T-helper 2 cell (primary cell): Measurements from ENCODE around the gene SRBD1.
A peak's percentile ranks its signal among the peaks of the same experiment; 100 is the strongest.

ENCODE experiments used
- DNase-seq, 5 experiments: peaks; one replicate each; pipeline versions ENCODE4 v3.0.0 to v3.0.0-alpha.2; 2012 to 2022

The SRBD1 gene

DNA sequence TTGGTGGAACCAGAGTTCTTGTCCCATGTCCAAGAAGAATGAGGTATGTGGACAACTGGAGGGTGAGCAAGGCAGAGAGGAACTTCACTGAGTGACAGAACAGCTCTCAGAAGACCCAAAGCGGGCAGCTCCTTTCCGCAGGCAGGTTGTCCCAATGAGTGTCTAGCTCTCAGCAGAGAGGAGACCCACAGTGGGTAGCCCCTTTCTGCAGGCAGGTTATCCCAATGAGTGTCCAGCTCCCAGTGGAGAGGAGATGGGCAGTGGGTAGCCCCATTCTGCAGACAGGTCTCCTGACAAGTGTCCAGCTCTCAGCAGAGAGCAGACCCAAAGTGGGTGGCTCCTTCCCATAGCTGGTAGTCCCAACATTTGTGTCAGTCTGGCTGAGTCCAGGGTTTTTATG is 69.6 kb downstream of the SRBD1 start:
- DNase-seq, result peak in 1 of 5 experiments; percentile 2

DNA sequence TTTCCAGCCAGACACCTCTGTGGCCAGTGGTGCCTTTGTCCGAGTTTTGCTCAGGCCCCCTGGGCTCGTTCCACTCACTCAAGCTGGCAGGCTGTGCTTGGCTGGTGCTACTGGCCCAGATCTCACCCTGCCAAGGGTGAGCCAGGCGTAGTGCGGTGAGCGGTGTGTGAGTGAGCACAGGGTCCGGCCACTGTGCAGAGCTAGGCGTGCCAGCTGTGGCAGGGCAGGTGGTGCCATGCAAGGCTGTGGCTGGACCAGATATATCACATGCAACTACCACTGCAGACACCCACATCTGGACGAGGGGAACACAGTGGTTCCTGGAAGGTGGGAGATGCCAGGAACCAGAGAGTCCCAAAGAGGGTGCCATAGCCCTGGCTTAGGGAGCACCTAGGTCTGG is 70.1 kb downstream of the SRBD1 start:
- DNase-seq, result no peak

DNA sequence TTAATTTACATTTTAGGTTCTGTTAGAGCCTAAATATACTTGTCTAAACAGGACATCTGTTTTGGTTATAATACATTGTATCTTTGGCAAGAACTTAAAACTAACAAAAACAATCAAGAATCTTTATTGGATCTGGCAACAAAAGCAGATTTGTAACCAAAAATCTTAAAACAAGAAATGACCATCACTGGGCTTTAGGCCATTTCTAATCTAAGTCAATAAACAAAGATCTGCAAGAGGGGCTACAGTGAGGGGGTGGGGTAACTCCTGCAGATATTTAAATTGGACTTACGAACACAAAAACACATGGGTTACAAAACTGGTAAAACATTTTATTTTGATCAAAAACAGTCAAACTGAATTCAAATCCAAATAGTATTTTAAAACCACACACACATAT is 77.3 kb downstream of the SRBD1 start:
- no peak for DNase-seq

DNA sequence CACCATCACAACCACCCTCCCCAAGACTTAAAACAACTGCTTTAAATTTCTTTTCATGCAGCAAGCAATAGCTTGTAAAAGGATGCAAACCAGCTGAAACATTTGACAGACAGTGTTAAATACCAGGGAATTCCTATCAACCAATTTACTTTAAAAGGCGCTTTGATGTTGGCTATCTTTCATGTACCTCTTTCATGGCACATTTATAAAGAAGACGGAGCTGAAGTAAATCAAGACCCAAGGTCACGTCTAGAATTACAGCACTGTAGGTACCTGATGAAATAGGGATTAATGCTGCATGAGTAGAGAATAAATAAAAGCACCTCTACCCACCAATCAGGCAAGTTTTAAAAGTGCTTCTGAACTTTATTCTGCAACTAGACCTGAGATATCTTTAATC is 78.9 kb downstream of the SRBD1 start:
- DNase-seq, result no peak

DNA sequence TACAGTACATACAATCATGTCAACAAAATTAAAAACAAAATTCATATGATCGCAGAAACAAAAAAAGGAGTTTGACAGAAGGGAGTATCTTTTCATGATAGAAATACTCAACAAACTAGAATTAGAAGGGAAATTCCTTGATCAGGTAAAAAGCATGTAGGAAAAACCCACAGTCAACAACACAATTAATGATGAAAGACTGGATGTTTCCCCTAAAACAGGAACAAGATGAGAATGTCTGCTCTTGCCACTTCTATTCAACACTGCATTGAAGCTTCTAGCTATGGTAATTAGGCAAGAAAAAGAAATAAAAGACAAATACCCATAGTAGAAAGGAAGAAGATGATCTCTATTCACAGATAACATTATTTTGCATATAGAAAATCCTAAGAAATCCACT is 87.1 kb downstream of the SRBD1 start:
- DNase-seq, result no peak

DNA sequence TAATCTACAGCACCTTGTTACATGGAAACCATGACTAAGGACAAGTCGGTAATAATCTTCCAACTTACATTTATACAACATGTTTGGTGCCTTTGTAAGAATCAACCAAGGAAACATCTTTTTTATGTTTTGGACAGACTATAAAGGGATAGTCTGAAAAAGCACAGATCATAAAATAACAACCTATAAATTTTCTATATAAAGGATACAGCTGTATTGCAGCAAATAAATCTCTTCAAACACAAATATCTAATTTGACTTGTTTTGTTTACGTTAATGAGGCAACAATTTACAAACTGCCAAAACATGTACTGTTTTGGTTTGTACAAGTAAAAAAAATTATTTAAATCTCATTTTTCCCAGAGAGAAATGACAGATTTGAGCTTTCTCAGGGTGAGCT is 92.5 kb downstream of the SRBD1 start:
- DNase-seq, result no peak

DNA sequence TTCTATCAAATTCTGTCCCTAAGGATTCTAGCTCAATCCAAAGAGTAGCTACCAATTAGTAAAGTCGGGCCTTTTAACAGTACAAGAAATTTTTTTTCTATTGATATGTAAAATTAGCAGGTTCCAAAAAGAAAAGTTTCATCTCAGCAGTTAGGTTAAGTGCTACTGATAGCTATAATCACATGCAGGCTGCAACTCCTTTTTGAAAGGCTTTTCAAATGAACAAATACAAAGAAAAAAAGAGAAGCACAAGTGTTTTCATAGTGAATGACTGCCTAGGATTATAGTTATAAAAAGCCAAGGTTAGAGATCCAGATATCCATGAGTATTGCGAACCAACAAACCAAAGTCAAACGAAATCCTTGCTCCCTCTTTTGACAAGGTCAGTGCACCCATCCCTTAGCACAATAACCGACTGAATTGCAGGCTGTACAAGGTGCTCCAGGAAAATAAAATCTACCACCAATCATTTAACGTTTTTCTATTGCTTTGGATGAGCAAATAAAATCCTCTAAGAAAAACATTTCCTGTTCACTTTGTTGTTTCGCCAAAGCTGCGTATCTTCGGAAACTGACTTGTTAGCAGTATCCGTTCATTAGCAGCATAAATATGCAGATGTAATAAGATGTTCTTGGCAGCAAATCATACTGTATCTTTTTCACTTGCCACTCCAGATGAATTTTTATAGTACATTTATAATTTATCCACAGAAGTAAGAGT is 100.2 kb downstream of the SRBD1 start:
- no peak for DNase-seq

DNA sequence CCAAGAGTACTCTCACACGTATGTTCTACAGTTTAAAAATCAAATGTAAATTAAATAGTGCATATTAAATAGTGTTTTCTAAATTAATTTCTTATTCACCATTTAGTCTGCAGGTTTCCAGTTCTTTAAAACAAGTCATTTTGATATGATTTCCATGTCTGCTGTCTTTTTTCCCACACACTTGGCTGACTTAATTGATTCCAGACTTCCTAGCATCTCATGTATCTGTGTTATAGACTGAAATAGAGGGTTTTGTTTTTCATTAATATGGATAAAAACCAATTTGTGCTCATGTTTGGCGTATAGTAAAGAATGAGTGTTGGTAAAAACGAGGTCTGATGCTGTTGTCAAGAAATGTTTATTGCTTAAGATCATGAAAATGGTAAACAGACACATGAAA is 104.3 kb downstream of the SRBD1 start:
- DNase-seq, result no peak

DNA sequence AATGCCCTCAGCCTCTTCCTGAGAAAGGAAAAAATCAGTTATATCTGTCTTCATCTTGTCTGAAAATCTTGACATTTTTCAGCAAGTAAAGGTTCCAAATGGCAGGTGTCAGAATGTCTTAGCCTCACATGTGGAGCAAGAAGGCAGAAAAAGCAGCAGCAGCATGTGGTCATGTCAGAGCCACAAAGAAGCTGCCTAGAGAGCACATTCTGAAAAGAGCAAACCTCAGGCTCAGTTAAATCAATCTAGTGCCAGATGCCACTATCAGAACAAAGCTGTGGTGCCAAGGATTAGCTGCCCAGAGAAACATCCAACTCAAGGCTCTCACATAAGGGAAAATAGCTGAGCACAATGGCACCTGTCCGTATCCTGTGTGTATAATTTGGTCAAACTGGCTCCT is 105.9 kb downstream of the SRBD1 start:
- peak in 1 of 5 experiments; percentile 26 for DNase-seq

DNA sequence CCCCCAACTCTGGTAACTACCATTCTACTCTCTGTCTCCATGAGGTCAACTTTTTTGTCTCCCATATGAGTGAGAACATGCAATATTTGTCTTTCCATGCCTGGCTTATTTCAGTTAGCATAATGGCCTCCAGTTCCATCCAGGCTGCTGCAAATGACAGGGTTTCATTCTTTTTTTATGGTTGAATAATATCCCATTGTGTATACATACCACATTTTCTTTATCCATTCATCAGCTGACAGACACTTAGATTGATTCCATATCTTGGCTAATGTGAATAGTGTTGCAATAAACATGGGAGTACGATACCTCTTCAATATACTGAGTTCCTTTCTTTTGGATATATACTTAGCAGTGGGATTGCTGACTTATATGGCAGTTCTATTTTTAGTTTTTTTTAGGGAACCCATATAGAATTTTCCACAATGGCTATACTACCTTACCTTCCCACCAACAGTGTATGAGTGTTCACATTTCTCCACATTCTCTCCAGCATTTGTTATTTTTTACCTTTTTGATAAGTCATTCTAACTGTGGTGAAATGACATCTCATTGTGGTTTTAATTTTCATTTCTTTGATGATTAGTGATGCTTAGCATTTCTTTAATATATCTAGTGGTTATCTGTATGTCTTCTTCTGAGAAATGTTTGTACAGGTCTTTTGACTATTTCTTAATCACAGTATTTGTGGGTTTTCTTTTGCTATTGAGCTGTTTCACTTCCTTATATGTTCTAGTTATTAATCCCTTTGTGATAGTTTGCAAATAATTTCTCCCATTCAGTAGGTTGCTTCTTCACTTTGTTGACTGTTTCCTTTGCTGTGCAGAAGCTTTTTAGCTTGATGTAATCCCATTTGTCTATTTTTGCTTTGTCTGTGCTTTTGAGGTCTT is 112.2 kb downstream of the SRBD1 start:
- no peak for DNase-seq

DNA sequence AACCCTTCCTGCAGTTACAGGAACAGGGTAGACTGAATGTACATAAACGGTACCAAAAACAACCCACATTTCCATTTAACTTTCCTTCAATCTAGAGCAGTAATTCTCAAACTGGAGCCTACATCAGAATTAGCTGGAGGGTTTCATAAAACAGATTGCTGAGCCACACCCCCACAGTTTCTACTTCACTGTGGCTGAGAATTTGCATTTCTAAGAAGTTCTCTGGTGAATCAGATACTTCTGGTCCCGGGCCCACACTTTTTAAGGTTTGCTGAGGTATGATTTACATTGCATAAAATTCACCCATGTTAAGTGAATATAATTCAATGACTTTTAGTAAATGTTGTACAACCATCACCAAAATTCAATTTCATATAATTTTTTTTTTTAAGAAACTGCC is 113.7 kb downstream of the SRBD1 start:
- DNase-seq, result peak in 2 of 5 experiments; percentile 25 to 46

DNA sequence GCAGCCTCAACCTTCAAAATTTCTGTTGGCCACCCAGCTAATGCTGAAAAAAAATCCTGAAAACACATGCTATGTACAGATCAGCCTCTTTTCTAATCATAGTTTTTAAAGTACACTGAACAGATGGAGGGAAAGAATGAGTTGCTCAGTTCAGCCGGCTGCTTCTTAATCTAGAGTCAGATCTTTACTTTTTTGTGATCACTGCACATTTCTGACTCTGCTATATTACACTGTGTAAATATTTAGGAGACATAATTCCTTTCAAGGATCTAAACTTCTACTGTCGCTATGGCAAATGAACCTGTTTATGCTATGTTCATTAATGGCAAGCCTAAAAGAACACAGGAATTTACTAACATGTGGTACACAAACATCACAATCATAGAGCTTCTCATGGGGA is 114.2 kb downstream of the SRBD1 start:
- DNase-seq, result peak in 1 of 5 experiments; percentile 19

DNA sequence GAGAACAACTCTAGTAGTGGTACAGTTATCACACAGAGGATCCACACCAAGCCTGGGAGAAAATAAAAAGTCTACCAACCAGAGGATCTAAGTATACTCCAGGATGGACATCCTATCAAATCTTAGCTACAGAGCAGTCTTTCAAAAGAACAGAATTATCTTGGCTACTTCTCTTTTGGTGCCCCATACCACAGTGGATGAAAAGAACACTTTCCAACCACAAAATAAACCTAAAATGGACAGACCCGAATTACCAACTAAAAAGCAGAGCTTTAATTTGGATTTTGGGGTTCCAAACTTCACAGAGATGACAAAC is 116.1 kb downstream of the SRBD1 start:
- DNase-seq, result no peak

DNA sequence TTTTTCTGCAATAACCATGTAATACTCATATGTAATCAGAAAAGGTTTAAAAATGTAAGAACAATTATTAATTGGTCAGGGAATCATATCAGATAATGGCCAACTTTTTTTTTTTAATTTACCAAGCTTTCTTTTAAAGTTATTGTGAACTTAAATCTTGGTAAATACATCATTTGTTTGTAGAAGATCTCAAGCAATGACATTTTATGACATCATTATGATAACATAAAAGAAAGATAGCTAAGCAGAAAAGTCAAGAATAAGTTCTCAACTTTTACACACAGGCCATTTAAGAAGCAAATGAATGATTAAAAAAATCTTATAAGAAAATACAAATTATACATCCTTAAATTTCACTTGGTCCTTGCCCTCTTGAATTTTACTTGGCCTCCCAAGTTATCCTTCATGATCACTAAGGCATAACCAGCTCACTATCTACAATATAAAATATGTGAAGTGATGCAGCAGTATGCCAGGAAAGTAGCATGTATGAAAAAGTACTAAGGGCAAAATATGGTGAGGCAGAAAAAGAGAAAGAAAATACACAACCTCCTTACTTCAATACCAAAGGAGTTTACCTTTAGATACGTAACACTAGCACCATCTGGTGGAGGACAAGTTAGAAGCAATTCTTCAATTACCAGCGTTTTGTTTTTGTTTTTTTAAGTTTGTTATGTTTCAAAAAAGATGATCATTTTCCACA is 116.6 kb downstream of the SRBD1 start:
- peak in 1 of 5 experiments; percentile 67 for DNase-seq

DNA sequence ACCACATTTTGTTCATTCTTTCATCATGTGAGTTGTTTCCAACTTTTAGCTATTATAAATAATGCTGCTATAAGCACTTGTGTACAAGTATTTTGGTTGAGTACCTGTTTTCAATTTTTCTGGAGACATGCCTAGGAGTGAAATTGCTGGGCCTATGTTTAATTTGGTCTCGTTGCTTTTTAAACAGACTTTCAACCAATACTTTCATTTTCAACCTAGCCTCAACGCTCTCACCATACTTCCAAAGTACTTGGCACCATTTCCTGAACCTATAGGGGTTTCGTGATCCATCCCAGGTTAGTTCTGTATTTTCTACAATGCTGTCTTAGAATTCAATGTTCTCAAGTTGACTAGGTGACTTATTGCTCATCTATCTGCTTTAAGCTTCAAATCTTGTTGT is 126.1 kb downstream of the SRBD1 start:
- no peak for DNase-seq

DNA sequence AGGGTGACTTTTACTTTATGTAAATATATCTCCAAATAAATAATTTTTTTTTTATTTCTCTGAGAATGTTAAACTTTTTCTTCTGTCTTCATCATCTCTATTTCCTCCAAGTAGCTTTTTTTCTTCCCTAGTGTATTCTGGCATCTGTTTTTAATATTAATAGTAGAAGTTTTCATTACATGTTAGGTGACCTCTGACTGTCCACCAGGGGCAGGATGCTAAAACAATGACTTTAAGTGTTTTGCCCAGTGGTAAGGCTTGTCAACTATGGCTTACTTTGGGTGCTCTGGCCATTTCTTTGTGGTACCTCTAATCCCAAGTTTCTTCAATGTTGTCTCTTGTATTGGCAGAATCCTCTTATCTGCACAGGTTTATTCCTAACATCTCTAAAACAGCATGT is 127.1 kb downstream of the SRBD1 start:
- peak in 1 of 5 experiments; percentile 1 for DNase-seq

DNA sequence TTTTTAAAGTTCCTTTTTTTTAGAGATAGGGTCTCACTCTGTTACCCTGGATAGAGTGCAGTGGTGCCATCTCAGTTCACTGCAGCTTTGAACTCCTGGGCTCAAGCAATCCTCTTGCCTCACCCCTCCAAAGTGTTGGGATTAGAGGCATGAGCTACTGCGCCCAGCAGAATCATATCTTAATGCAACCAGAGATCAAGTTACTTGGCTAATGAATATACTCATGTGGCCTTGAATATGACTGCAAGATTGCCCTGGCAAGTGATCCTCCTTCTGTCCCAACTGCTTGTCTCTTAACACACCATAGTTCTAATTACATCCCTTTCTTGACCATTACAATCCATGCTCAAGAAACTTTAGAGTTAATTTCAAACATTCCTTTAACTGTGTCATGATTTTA is 133.5 kb downstream of the SRBD1 start:
- no peak for DNase-seq

DNA sequence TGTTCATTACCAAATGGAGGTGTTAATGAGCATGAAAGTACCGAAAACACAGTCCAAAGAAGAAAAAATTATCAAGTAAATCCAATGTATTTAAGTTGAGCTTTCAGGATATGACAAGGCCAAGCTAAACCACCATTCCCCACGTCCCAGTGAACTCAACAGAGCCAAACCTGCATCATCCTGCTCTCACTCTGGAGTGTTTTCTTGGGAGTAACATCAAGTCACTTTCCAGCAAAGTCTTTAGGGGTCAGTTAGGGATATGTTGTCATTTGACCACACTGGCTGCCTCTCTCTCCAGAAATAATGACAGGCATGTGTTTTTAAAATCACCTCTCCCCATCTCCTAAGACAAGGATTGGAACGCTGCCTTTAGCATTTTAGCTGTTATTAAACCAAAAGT is 140.5 kb downstream of the SRBD1 start:
- no peak for DNase-seq

DNA sequence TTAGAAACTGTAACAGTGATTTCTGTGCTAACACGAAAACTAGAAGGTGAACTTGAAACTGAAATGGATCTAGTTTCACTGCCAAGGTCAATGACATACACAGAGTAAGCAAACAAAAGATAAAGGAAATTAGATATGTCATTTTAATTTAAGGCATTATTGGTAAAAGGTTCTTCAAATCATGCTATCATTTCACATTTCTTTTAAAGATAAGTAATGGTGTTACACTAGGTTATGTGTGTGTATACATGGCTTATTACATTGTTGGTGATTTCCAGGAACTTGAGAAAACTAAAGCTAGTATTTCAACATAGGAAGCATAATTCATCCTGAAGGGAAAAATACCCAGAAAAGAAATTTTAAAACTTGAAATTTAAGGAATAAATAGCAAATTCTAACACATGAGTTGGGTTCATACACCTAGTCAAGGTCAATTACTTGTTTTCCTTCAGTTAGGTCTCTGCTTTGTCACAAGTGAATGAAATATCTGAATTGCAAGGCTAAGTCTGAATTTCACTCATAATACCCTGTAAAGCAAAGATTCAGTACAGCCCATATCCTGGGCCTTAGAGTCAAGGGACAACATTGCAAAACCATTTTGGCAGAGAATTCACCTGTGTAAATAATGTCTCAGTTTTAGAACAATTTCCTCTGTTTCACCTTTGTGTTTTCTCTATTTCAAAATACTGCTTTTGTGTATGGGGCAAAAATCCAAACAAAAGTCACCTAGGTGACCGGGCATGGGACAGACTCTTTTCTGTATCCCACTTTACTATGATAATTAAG is 141.6 kb downstream of the SRBD1 start:
- no peak for DNase-seq

DNA sequence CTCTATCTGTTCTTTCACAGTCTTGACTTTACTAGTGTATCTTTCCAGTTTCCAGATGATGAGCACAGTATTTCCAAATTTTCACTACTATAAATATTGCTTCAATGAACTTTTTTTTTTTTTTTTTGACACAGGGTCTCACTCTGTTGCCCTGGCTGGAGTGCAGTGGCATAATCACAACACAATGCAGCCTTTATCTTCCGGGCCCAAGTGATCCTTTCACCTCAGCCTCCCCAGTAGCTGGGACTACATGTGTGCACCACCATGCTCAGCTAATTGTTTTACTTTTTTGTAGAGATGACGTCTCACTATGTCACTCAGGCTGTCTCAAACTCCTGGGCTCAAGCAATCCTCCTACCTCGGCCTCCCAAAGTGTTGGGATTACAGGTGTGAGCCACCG is 142.8 kb downstream of the SRBD1 start:
- DNase-seq, result no peak

DNA sequence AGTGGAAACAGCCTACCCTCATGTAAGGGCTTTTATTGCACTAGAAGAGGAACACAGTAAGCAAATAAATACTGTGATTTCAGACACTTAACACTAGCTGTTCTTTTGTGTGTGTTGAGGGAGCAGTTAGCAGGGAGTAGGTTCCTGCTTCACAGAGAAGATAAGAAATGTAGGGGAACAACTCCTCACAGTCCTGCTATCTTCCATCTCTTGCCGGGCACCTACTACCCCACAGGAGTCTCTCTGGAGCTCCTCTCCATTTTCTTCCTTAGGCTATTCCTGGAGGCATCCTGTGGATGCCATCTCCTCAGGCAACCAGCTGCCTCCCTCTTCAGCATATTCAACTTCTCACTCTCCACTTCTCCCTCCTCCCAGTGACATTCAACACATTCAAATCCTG is 145.0 kb downstream of the SRBD1 start:
- no peak for DNase-seq

DNA sequence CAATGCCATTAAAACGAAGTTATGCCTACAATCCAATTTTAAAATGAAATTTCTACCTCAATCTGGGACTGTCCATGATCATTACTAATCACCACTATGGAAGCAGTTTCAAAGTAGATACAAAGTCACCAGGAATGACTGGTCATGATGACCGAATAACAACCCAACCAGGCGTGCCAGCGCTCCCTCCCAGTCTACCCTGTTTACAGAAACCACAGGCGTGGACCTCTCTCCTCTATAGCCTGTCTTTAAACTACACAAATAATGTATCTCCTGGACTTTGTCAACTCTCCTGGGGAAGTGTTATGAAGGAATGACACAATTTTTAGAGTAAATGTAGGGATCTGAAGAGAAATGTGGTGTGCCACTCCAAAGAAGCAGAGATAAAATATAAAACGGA is 150.2 kb downstream of the SRBD1 start:
- DNase-seq, result no peak

DNA sequence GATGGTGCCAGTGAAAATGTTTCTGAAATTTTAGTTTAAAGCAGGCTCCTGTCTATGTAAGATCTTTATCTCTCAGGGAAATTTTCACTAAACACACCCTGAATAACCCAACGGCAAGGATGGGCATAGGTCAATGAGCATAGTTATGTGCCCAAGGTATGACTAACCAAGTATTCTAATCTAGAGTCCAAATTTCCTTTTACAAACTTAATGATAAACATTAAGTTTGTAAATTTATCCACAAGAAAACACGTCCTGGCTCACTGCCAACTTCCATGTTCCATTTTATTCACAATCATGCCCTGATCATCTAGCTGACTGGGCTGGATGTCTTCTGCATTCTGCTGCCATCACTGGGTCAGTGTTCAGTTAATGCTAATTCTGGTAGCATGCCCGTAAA is 151.2 kb downstream of the SRBD1 start:
- DNase-seq, result no peak
